GM23338 (cell line): ENCODE measurements around the gene WWOX.

Experiments used
- CREB1 ChIP-seq: fragments of 250-450 bp; sonication (Bioruptor Pico); IDR thresholded peaks from 2 replicates; pipeline ENCODE4 v1.5.0; 2020; ENCODE audit warnings: low read depth, mild to moderate bottlenecking, moderate library complexity
- CTCF ChIP-seq, 2 experiments: fragments of 200-600 bp in 1 of 2; sonication (generic) in 1 of 2; conservative IDR thresholded peaks; 2 replicates each; pipeline versions ENCODE4 v1.5.1 to v1.6.1; 2016 to 2017; ENCODE audit warnings: antibody characterized with exemption in 2 of 2, low read depth in 2 of 2, mild to moderate bottlenecking in 2 of 2, moderate library complexity in 1 of 2
- EZH2 ChIP-seq: fragments of 200-600 bp; sonication (generic); IDR thresholded peaks from one replicate; pipeline ENCODE4 v1.8.0; 2017; ENCODE audit warnings: antibody characterized with exemption, mild to moderate bottlenecking, low read depth; ENCODE audit not compliant: unreplicated experiment
- EZH2phosphoT487 ChIP-seq: fragments of 200-600 bp; sonication (generic); IDR thresholded peaks from one replicate; pipeline ENCODE4 v1.8.1; 2018; ENCODE audit warnings: antibody characterized with exemption; ENCODE audit not compliant: unreplicated experiment
- JUNB ChIP-seq: IDR thresholded peaks from one replicate; pipeline ENCODE4 v1.6.1; 2016; ENCODE audit warnings: antibody characterized with exemption; ENCODE audit not compliant: unreplicated experiment
- NANOG ChIP-seq: IDR thresholded peaks from 2 replicates; pipeline ENCODE4 v1.6.1; 2016; ENCODE audit warnings: antibody characterized with exemption, borderline replicate concordance
- POLR2AphosphoS5 ChIP-seq: IDR thresholded peaks from 2 replicates; pipeline ENCODE4 v1.6.1; 2016; ENCODE audit warnings: antibody characterized with exemption, low read depth
- REST ChIP-seq: IDR thresholded peaks from one replicate; pipeline ENCODE4 v1.6.1; 2018; ENCODE audit warnings: antibody characterized with exemption; ENCODE audit not compliant: unreplicated experiment
- TF ChIP-seq, protein P1 (sequence below): IDR thresholded peaks from 2 replicates; pipeline ENCODE4 v1.6.1; 2016; ENCODE audit warnings: antibody characterized with exemption

GRCh38 chr16:79162977-79163376, 1063.5 kb downstream of the WWOX start:
- TF ChIP-seq, protein P1, sequence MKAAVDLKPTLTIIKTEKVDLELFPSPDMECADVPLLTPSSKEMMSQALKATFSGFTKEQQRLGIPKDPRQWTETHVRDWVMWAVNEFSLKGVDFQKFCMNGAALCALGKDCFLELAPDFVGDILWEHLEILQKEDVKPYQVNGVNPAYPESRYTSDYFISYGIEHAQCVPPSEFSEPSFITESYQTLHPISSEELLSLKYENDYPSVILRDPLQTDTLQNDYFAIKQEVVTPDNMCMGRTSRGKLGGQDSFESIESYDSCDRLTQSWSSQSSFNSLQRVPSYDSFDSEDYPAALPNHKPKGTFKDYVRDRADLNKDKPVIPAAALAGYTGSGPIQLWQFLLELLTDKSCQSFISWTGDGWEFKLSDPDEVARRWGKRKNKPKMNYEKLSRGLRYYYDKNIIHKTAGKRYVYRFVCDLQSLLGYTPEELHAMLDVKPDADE: no peak
- no peak for TF ChIP-seq EZH2
- no peak for TF ChIP-seq CTCF (conservative IDR thresholded peaks at IDR 0.05; ENCODE audit: low read depth in 2 of 2)
- TF ChIP-seq EZH2phosphoT487: no peak
- no peak for TF ChIP-seq REST
- TF ChIP-seq POLR2AphosphoS5: no peak
- no peak for TF ChIP-seq NANOG
- no peak for TF ChIP-seq JUNB
- no peak for TF ChIP-seq CREB1 (CRISPR knock-in tag)
